K562 (cell line): ENCODE data around the gene ZNF474. TPM values are rescaled to one million over a fixed set of nuclear protein-coding genes. Genes with fewer than 3 reads are reported as not detected.

ENCODE experiments used
- ARID1B ChIP-seq: fragments of 450-650 bp; IDR thresholded peaks from 2 replicates; pipeline ENCODE4 v1.6.1; 2016; ENCODE audit warnings: antibody characterized with exemption, mild to moderate bottlenecking, inconsistent platforms
- CHD1 ChIP-seq: fragments of 200-600 bp; sonication (generic); IDR thresholded peaks from one replicate; pipeline ENCODE4 v1.6.1; 2012; ENCODE audit warnings: mild to moderate bottlenecking, moderate library complexity, low read length, inconsistent platforms
- HNRNPH1 ChIP-seq: fragments of 200-400 bp; formaldehyde crosslinking; optimal IDR thresholded peaks from 2 replicates; pipeline ENCODE3; 2017; ENCODE audit warnings: low read depth, mild to moderate bottlenecking, low read length, moderate library complexity
- NELFE ChIP-seq: IDR thresholded peaks from 2 replicates; pipeline ENCODE4 v1.6.1; 2011; ENCODE audit warnings: mild to moderate bottlenecking; ENCODE audit not compliant: insufficient read depth, insufficient read length
- NFRKB ChIP-seq: fragments of 450-650 bp; IDR thresholded peaks from 2 replicates; pipeline ENCODE4 v1.6.1; 2016; ENCODE audit warnings: low read depth
- RBM17 ChIP-seq: fragments of 200-400 bp; formaldehyde crosslinking; IDR thresholded peaks from 2 replicates; pipeline ENCODE4 v1.6.1; 2017; ENCODE audit warnings: low read depth, mild to moderate bottlenecking, low read length, borderline replicate concordance
- SMC3 ChIP-seq: conservative IDR thresholded peaks from 2 replicates; pipeline ENCODE4 v1.6.1; 2011; ENCODE audit warnings: low read depth, low read length, improper control_type of control experiment; ENCODE audit not compliant: insufficient read depth
- SNRNP70 ChIP-seq: fragments of 200-400 bp; formaldehyde crosslinking; optimal IDR thresholded peaks from 2 replicates; pipeline ENCODE3; 2017; ENCODE audit warnings: low read depth, low read length
- ZNF347 ChIP-seq: fragments of 450-650 bp; formaldehyde crosslinking; IDR thresholded peaks from 2 replicates; pipeline ENCODE4 v1.4.0; 2020; ENCODE audit warnings: low read depth, mild to moderate bottlenecking, moderate library complexity
- ZSCAN32 ChIP-seq: fragments of 450-650 bp; formaldehyde crosslinking; IDR thresholded peaks from 2 replicates; pipeline ENCODE4 v1.4.0; 2020; ENCODE audit warnings: mild to moderate bottlenecking, moderate library complexity
- polyA plus RNA-seq, 8 experiments: library from polyadenylated mRNA; depleted of rRNA in 4 of 8; stranded (reverse) in 5 of 8; unstranded in 3 of 8; fragments of >200 nt; fragmentation: Nextera tagmentation in 2 of 8; fragmentation: Illumina TruSeq in 1 of 8; extraction: Ambion mirVana in 2 of 8; extraction: Trizol in 1 of 8; gene quantifications; 2 replicates each; pipeline versions ENCODE4 v1.2.1 to v1.2.3, GENCODE V29; 2011 to 2014; ENCODE audit warnings: inconsistent platforms in 1 of 8, missing spikeins in 1 of 8
- total RNA-seq, 7 experiments: library from RNA; depleted of rRNA in 6 of 7; stranded (reverse); fragments of >200 nt in 6 of 7; fragmentation: Illumina TruSeq in 2 of 7; extraction: Trizol in 2 of 7; gene quantifications; 2 replicates each; pipeline versions ENCODE4 v1.2.1 to v1.2.3, GENCODE V29; 2011 to 2021; ENCODE audit warnings: low replicate concordance in 1 of 7
- TF ChIP-seq, protein P1 (sequence below): sonication (generic); formaldehyde crosslinking; IDR thresholded peaks from 2 replicates; pipeline ENCODE4 v1.8.1; 2023; ENCODE audit warnings: mild to moderate bottlenecking, missing genetic modification reagents, moderate library complexity
- TF ChIP-seq, protein P2 (sequence below): sonication (generic); formaldehyde crosslinking; IDR thresholded peaks from 2 replicates; pipeline ENCODE4 v1.8.1; 2023; ENCODE audit warnings: mild to moderate bottlenecking, missing genetic modification reagents
- TF ChIP-seq, protein P3 (sequence below): fragments of 450-650 bp; conservative IDR thresholded peaks from 2 replicates; pipeline ENCODE4 v1.6.1; 2016; ENCODE audit warnings: missing genetic modification characterization, low read depth, mild to moderate bottlenecking, control low read depth, missing compliant biosample characterization
- TF ChIP-seq, protein P4 (sequence below): fragments of 250-450 bp; sonication (Bioruptor Pico); IDR thresholded peaks from 2 replicates; pipeline ENCODE4 v1.8.0; 2021; ENCODE audit warnings: borderline replicate concordance, mild to moderate bottlenecking, moderate library complexity; ENCODE audit not compliant: poor library complexity, severe bottlenecking
- TF ChIP-seq, protein P5 (sequence below), 2 experiments: IDR thresholded peaks in 1 of 2; conservative IDR thresholded peaks in 1 of 2; 2 replicates each; pipeline ENCODE4 v1.6.1; 2016; ENCODE audit warnings: low read depth in 2 of 2, mild to moderate bottlenecking in 1 of 2, missing compliant biosample characterization in 1 of 2, missing genetic modification characterization in 1 of 2, moderate library complexity in 1 of 2
- TF ChIP-seq, protein P6 (sequence below): fragments of 450-650 bp; formaldehyde crosslinking; conservative IDR thresholded peaks from 2 replicates; pipeline ENCODE4 v1.4.0; 2022; ENCODE audit warnings: mild to moderate bottlenecking, missing genetic modification characterization

ZNF474 gene
- total and polyA plus RNA-seq, 9 of the 15 experiments (the other 6 are each of a cell fraction or from before 2014, with no cell fraction given), result 0.16 to 0.62 (median 0.39) TPM

DNA sequence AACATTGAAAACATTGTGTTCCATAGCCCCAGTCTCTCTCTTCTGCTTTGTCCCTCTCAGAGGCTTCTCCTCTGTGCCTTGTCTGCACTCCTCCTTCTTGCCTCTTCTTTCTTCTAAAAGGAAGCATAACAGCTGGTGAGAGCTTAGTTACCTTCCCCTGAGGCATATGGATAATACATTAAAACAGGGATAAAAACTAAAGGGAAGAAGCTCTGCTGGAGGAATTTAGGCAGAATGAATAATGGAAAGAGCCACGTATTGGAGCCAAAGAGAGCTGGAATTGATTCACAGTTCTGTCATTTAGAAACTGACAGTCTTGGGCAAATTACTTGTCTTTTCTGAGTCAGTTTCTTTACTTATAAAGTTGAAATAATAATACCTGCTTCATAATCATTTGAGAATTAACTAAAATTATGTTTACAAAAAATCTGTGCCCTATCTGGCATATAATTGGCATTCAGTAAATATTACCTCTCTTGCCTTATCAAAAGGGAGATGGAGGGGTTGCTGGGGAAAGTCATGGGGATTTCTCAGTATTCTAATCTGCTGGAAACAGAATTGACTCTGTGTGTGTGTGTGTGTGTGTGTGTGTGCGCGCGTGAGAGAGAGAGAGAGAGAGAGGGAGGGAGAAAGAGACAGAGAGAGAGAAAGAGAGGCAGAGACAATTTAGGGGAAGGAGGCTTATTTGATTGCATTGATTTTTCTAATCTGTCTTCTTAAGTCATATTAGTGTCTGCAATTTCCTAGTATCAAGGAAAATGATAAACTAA is 20.2 kb downstream of the ZNF474 start (continued):
- TF ChIP-seq, protein P1, sequence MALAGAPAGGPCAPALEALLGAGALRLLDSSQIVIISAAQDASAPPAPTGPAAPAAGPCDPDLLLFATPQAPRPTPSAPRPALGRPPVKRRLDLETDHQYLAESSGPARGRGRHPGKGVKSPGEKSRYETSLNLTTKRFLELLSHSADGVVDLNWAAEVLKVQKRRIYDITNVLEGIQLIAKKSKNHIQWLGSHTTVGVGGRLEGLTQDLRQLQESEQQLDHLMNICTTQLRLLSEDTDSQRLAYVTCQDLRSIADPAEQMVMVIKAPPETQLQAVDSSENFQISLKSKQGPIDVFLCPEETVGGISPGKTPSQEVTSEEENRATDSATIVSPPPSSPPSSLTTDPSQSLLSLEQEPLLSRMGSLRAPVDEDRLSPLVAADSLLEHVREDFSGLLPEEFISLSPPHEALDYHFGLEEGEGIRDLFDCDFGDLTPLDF (CRISPR knock-in tag), result no peak
- no peak for TF ChIP-seq ZNF347 (CRISPR knock-in tag)
- TF ChIP-seq ARID1B, result peak; percentile 94
- TF ChIP-seq, protein P2, sequence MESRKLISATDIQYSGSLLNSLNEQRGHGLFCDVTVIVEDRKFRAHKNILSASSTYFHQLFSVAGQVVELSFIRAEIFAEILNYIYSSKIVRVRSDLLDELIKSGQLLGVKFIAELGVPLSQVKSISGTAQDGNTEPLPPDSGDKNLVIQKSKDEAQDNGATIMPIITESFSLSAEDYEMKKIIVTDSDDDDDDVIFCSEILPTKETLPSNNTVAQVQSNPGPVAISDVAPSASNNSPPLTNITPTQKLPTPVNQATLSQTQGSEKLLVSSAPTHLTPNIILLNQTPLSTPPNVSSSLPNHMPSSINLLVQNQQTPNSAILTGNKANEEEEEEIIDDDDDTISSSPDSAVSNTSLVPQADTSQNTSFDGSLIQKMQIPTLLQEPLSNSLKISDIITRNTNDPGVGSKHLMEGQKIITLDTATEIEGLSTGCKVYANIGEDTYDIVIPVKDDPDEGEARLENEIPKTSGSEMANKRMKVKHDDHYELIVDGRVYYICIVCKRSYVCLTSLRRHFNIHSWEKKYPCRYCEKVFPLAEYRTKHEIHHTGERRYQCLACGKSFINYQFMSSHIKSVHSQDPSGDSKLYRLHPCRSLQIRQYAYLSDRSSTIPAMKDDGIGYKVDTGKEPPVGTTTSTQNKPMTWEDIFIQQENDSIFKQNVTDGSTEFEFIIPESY (CRISPR knock-in tag), result no peak
- TF ChIP-seq, protein P3, sequence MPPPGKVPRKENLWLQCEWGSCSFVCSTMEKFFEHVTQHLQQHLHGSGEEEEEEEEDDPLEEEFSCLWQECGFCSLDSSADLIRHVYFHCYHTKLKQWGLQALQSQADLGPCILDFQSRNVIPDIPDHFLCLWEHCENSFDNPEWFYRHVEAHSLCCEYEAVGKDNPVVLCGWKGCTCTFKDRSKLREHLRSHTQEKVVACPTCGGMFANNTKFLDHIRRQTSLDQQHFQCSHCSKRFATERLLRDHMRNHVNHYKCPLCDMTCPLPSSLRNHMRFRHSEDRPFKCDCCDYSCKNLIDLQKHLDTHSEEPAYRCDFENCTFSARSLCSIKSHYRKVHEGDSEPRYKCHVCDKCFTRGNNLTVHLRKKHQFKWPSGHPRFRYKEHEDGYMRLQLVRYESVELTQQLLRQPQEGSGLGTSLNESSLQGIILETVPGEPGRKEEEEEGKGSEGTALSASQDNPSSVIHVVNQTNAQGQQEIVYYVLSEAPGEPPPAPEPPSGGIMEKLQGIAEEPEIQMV (tag), result no peak
- no peak for TF ChIP-seq HNRNPH1
- TF ChIP-seq SMC3, result no peak
- no peak for TF ChIP-seq CHD1
- TF ChIP-seq, protein P4, sequence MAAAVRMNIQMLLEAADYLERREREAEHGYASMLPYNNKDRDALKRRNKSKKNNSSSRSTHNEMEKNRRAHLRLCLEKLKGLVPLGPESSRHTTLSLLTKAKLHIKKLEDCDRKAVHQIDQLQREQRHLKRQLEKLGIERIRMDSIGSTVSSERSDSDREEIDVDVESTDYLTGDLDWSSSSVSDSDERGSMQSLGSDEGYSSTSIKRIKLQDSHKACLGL, result no peak
- no peak for TF ChIP-seq ZSCAN32 (CRISPR knock-in tag)
- TF ChIP-seq NFRKB, result no peak
- TF ChIP-seq, protein P5, sequence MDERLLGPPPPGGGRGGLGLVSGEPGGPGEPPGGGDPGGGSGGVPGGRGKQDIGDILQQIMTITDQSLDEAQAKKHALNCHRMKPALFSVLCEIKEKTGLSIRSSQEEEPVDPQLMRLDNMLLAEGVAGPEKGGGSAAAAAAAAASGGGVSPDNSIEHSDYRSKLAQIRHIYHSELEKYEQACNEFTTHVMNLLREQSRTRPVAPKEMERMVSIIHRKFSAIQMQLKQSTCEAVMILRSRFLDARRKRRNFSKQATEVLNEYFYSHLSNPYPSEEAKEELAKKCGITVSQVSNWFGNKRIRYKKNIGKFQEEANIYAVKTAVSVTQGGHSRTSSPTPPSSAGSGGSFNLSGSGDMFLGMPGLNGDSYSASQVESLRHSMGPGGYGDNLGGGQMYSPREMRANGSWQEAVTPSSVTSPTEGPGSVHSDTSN (CRISPR knock-in tag; IDR thresholded peaks at IDR 0.05; ENCODE audit: low read depth), result no peak
- TF ChIP-seq, protein P5 (tag; conservative IDR thresholded peaks at IDR 0.05; ENCODE audit: low read depth), result no peak
- no peak for TF ChIP-seq NELFE
- TF ChIP-seq RBM17, result no peak
- TF ChIP-seq SNRNP70, result no peak
- TF ChIP-seq, protein P6, sequence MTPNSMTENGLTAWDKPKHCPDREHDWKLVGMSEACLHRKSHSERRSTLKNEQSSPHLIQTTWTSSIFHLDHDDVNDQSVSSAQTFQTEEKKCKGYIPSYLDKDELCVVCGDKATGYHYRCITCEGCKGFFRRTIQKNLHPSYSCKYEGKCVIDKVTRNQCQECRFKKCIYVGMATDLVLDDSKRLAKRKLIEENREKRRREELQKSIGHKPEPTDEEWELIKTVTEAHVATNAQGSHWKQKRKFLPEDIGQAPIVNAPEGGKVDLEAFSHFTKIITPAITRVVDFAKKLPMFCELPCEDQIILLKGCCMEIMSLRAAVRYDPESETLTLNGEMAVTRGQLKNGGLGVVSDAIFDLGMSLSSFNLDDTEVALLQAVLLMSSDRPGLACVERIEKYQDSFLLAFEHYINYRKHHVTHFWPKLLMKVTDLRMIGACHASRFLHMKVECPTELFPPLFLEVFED (CRISPR knock-in tag), result peak; percentile 73; the same call in 1 of the 2 replicates
